CD4-positive, alpha-beta memory T cell (primary cell): Measurements from ENCODE around the gene FAM234A. TPM values are rescaled to one million over a fixed set of nuclear protein-coding genes. Genes with fewer than 3 reads are reported as not detected.

Experiments used
- CTCF ChIA-PET: fragments of 350-600 bp; sonication (Branson Sonifier 250); formaldehyde crosslinking; loops from one replicate; lab custom pipeline; 2021; ENCODE audit warnings: inconsistent platforms; ENCODE audit not compliant: partially characterized antibody; lab: Charles Lee
- POLR2A ChIA-PET: fragments of 350-600 bp; sonication (Branson Sonifier 250); formaldehyde crosslinking; loops from one replicate; lab custom pipeline; 2021; ENCODE audit not compliant: partially characterized antibody; lab: Charles Lee
- DNase-seq, 5 donors: peaks; one replicate each; pipeline versions ENCODE4 v3.0.0 to v3.0.0-alpha.2; 2020 to 2022; ENCODE audit warnings: mixed read lengths in 1 of 5
- H3K27ac ChIP-seq: one replicate; pipeline ENCODE4 v1.7.0; 2013; ENCODE audit warnings: low read depth, low read length
- H3K27me3 ChIP-seq: 2 replicates; pipeline ENCODE4 v1.7.0; 2013; ENCODE audit warnings: mild to moderate bottlenecking, low read length, moderate library complexity; ENCODE audit not compliant: insufficient read depth
- H3K36me3 ChIP-seq: 2 replicates; pipeline ENCODE4 v1.7.0; 2013; ENCODE audit warnings: mild to moderate bottlenecking, low read length, moderate library complexity; ENCODE audit not compliant: insufficient read depth
- H3K4me1 ChIP-seq: 2 replicates; pipeline ENCODE4 v1.7.0; 2013; ENCODE audit warnings: mild to moderate bottlenecking, low read length, moderate library complexity; ENCODE audit not compliant: insufficient read depth
- H3K4me3 ChIP-seq, 2 donors: one replicate each; pipeline ENCODE4 v1.7.0; 2013; ENCODE audit warnings: low read length in 2 of 2, mild to moderate bottlenecking in 1 of 2
- H3K9me3 ChIP-seq, 2 donors: one replicate each; pipeline ENCODE4 v1.7.0; 2013; ENCODE audit warnings: low read length in 2 of 2, control low read depth in 1 of 2; ENCODE audit not compliant: control insufficient read depth in 1 of 2
- H3K27ac Mint-ChIP-seq, 7 donors: one replicate each; pipeline ENCODE4 v1.8.0; 2020 to 2021; ENCODE audit warnings: mixed read lengths in 7 of 7, mild to moderate bottlenecking in 6 of 7, inconsistent platforms in 3 of 7, moderate library complexity in 3 of 7
- H3K27me3 Mint-ChIP-seq, 2 donors: one replicate each; pipeline ENCODE4 v1.8.0; 2020 to 2021; ENCODE audit warnings: mixed read lengths in 2 of 2
- H3K36me3 Mint-ChIP-seq, 2 donors: one replicate each; pipeline ENCODE4 v1.8.0; 2020 to 2021; ENCODE audit warnings: mixed read lengths in 2 of 2, inconsistent platforms in 1 of 2, mild to moderate bottlenecking in 1 of 2
- H3K4me1 Mint-ChIP-seq, 4 donors: one replicate each; pipeline ENCODE4 v1.8.0; 2020 to 2021; ENCODE audit warnings: mixed read lengths in 4 of 4, mild to moderate bottlenecking in 1 of 4
- H3K4me3 Mint-ChIP-seq, 8 donors: one replicate each; pipeline ENCODE4 v1.8.0; 2020 to 2021; ENCODE audit warnings: mixed read lengths in 8 of 8, mild to moderate bottlenecking in 7 of 8, moderate library complexity in 6 of 8, inconsistent platforms in 3 of 8
- H3K9me3 Mint-ChIP-seq, 8 donors: one replicate each; pipeline ENCODE4 v1.8.0; 2020 to 2021; ENCODE audit warnings: mixed read lengths in 8 of 8, mild to moderate bottlenecking in 5 of 8, inconsistent platforms in 3 of 8, moderate library complexity in 1 of 8
- intact Hi-C: fragments of 100-400 bp; cut with micrococcal nuclease; formaldehyde crosslinking; loops from one replicate; pipeline ENCODE4 v1.15.1; 2023
- polyA plus RNA-seq, 2 donors: library from polyadenylated mRNA; unstranded; fragments of 300-500 nt; fragmentation: Illumina TruSeq; gene quantifications; one replicate each; pipeline ENCODE4 v1.2.3, GENCODE V29; 2021
- total RNA-seq, 2 experiments: library from RNA; stranded (reverse); gene quantifications; one replicate each; pipeline ENCODE4 v1.2.3, GENCODE V29; 2021

FAM234A gene
- total and polyA plus RNA-seq, 4 experiments from 2014 or later, result 18.2 to 41.1 (median 34.9) TPM

DNA sequence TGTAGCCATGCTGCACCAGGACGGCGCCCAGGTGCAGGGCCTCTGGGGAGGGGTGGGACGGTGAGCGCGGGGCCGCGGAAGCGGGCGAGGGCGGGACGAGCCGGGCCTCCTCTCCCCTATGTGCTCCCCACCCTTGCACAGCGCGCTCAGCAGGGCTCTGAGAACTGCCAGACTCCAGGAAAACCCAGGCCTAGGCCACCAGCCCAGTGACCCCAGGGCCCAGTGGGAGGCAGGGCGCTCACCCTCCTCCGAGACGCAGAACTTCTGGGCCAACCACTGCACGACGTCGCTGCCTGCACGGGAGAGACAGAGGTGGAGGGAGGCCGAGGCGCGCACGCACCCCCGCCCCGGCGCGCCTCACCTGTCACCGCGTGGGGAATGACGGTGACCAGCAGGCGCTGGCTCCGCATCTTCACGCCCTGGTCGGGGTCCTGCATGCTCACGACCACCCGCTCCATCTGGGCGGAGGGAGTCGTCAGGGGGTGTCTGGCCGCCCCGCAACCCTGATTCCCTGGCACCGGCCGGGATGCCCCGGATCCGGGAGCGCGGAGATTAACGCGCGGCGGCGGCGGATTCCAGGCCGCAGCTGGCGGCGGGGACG lies 40.5 kb downstream of the FAM234A start:
- intact Hi-C loops, result no loop called here
- Mint-ChIP-seq H3K4me1 (peaks cover 6 to 9% (median 8%) of the 10 kb centered on the region in 4 donors), H3K9me3 (no peaks in the 10 kb centered on the region), H3K36me3 (no peaks in the 10 kb centered on the region), H3K27me3 (peaks cover 4 to 8% of the 10 kb centered on the region in 2 donors), H3K4me3 (peak overlapping the region in 4 of 8 donors; percentile 64 to 77 (median 68)), H3K27ac (no peak overlapping the region)
- H3K36me3 ChIP-seq, result no peaks in the 10 kb centered on the region
- POLR2A ChIA-PET, result no interaction called here
- H3K27me3 ChIP-seq, result no peaks in the 10 kb centered on the region
- H3K4me3 ChIP-seq, result peak overlapping the region in 1 of 2 donors; percentile 24
- peaks cover 14% of the 10 kb centered on the region for H3K4me1 ChIP-seq
- peak in 3 of 5 donors; percentile 16 to 29 (median 23) for DNase-seq
- H3K27ac ChIP-seq, result no peak overlapping the region
- CTCF ChIA-PET, result no interaction called here
- H3K9me3 ChIP-seq, result no peaks in the 10 kb centered on the region

GRCh38 chr16:275786-276232 lies 41.2 kb downstream of the FAM234A start, which contains the start of gene RGS11:
Gene RGS11 (minus strand): TSS chr16:275944. CDS start chr16:275911, 33 bp downstream.
- Mint-ChIP-seq H3K27ac (peak within 1 kb of the TSS in 2 of 7 donors; percentile 12 to 59), H3K36me3 (no peaks in the 10 kb centered on the region), H3K4me3 (peak within 1 kb of the TSS; percentile 9 to 77 (median 63)), H3K9me3 (no peaks in the 10 kb centered on the region), H3K4me1 (peaks cover 6 to 9% (median 8%) of the 10 kb centered on the region in 4 donors), H3K27me3 (peaks cover 4 to 8% of the 10 kb centered on the region in 2 donors)
- H3K27ac ChIP-seq, result no peak within 1 kb of the TSS
- H3K4me3 ChIP-seq, result peak within 1 kb of the TSS in 1 of 2 donors; percentile 24
- ChIA-PET POLR2A (no interaction called here), CTCF (no interaction called here)
- no peaks in the 10 kb centered on the region for H3K36me3 ChIP-seq
- intact Hi-C loops, result no loop called here
- peaks cover 14% of the 10 kb centered on the region for H3K4me1 ChIP-seq
- no peaks in the 10 kb centered on the region for H3K27me3 ChIP-seq
- no peaks in the 10 kb centered on the region for H3K9me3 ChIP-seq
- DNase-seq, result no peak

DNA sequence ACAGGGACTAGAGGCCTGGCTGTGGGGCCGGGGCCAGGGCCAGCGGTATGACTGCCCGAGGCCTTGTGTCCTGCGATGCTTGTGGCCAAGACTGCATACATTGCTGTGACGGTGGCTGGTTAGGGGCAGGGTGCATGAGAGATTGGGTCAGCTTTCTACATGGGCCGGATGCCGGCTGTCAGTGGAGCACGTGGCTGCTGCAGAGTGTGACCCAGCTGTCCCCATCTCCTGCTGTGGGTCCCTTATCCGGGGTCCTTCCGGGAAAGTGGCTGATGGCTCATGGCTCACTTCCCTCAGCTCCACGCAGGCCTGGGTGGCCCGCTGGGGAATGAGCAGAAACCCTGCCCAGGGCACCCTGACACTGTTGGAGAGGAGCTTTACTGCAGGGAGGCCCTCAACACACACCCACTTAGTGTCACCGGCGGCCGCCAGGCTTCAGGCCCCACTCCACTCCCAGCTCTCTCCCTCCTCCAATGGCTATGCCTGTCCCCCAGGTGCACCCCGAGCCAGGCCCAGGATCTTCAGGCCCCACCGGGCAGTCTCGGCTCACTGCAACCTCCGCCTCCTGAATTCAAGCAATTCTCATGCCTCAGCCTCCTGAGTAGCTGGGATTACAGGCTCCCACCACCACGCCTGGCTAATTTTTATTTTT lies 41.9 kb downstream of the FAM234A start:
- Mint-ChIP-seq H3K27ac (peak overlapping the region in 2 of 7 donors; percentile 4 to 12), H3K4me1 (peaks cover 6 to 9% (median 8%) of the 10 kb centered on the region in 4 donors), H3K4me3 (peak overlapping the region; percentile 9 to 71 (median 56)), H3K36me3 (no peaks in the 10 kb centered on the region), H3K27me3 (peaks cover 4 to 8% of the 10 kb centered on the region in 2 donors), H3K9me3 (no peaks in the 10 kb centered on the region)
- Histone ChIP-seq H3K4me3 (no peak overlapping the region), H3K4me1 (peaks cover 14% of the 10 kb centered on the region), H3K9me3 (no peaks in the 10 kb centered on the region), H3K36me3 (no peaks in the 10 kb centered on the region), H3K27me3 (no peaks in the 10 kb centered on the region), H3K27ac (no peak overlapping the region)
- ChIA-PET POLR2A (no interaction called here), CTCF (no interaction called here)
- DNase-seq, result no peak
- intact Hi-C loops, result no loop called here

DNA sequence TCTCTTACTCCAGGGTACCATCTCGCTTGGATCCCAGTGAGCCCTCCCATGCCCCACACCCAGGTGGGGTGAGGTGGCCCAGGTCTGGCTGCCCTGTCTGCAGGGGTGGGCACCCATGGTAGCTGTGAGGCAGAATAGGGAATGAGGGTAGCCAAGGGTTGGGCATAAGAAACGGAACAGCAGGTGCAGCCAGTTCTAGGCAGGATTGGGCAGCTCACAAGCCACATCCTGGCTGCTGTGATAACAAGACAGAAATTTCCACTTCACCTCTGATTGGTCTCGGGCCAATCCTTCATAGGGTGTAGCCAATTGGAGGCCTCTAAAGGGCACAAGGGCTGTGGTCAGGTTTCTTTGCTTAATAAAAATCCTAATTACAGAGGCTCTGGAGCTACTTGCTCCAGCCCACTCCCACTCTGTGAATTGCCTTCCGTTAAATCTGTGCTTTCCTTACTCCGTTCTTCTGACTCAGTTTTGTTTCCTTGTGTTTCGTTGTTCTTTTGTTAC lies 44.3 kb downstream of the FAM234A start:
- Histone ChIP-seq H3K27me3 (no peaks in the 10 kb centered on the region), H3K27ac (no peak overlapping the region), H3K4me1 (peaks cover 14% of the 10 kb centered on the region), H3K9me3 (no peaks in the 10 kb centered on the region), H3K4me3 (no peak overlapping the region), H3K36me3 (no peaks in the 10 kb centered on the region)
- CTCF ChIA-PET, result interaction anchor here (1.4 kb wide), 1 partner anchor 44 kb away, joined by 3 read pairs; no protein-coding TSS in a partner anchor
- DNase-seq, result peak; percentile 40 to 61 (median 55)
- intact Hi-C loops, result no loop called here
- H3K9me3 Mint-ChIP-seq, result no peaks in the 10 kb centered on the region
- POLR2A ChIA-PET, result interaction anchor here (0.6 kb wide), 2 partner anchors 27 to 91 kb away, joined by 3 read pairs; no protein-coding TSS in a partner anchor
- H3K27ac Mint-ChIP-seq, result peak overlapping the region in 1 of 7 donors; percentile 0
- H3K4me3 Mint-ChIP-seq, result peak overlapping the region in 4 of 8 donors; percentile 1 to 43 (median 4)
- H3K36me3 Mint-ChIP-seq, result no peaks in the 10 kb centered on the region
- H3K4me1 Mint-ChIP-seq, result peaks cover 6 to 9% (median 8%) of the 10 kb centered on the region in 4 donors
- H3K27me3 Mint-ChIP-seq, result peaks cover 4 to 7% of the 10 kb centered on the region in 2 donors

GRCh38 chr16:279531-279930 lies 44.9 kb downstream of the FAM234A start:
- no peaks in the 10 kb centered on the region for H3K27me3 ChIP-seq
- no peaks in the 10 kb centered on the region for H3K36me3 ChIP-seq
- no peak for DNase-seq
- Mint-ChIP-seq H3K27me3 (peaks cover 4 to 7% of the 10 kb centered on the region in 2 donors), H3K27ac (no peak overlapping the region), H3K4me1 (peaks cover 6 to 9% (median 8%) of the 10 kb centered on the region in 4 donors), H3K9me3 (no peaks in the 10 kb centered on the region), H3K4me3 (peak overlapping the region in 3 of 8 donors; percentile 1 to 5 (median 2)), H3K36me3 (no peaks in the 10 kb centered on the region)
- ChIA-PET CTCF (interaction anchor here (1.4 kb wide), 1 partner anchor 44 kb away, joined by 3 read pairs; no protein-coding TSS in a partner anchor), POLR2A (interaction anchor here (0.6 kb wide), 2 partner anchors 28 to 91 kb away, joined by 3 read pairs; no protein-coding TSS in a partner anchor)
- no peaks in the 10 kb centered on the region for H3K9me3 ChIP-seq
- no peak overlapping the region for H3K27ac ChIP-seq
- H3K4me3 ChIP-seq, result no peak overlapping the region
- H3K4me1 ChIP-seq, result peaks cover 14% of the 10 kb centered on the region
- intact Hi-C loops, result no loop called here

- Mint-ChIP-seq H3K9me3 (no peaks in the 10 kb centered on the region), H3K36me3 (no peaks in the 10 kb centered on the region), H3K4me3 (no peak overlapping the region), H3K27me3 (peaks cover 4 to 7% of the 10 kb centered on the region in 2 donors), H3K27ac (no peak overlapping the region), H3K4me1 (peaks cover 6 to 9% (median 8%) of the 10 kb centered on the region in 4 donors)
- Histone ChIP-seq H3K4me3 (no peak overlapping the region), H3K9me3 (no peaks in the 10 kb centered on the region), H3K27me3 (no peaks in the 10 kb centered on the region), H3K36me3 (no peaks in the 10 kb centered on the region), H3K4me1 (peaks cover 13% of the 10 kb centered on the region), H3K27ac (no peak overlapping the region)
- POLR2A ChIA-PET, result no interaction called here
- CTCF ChIA-PET, result no interaction called here
- intact Hi-C loops, result no loop called here
- no peak for DNase-seq
These were observed 45.4 kb downstream of the FAM234A start for GRCh38 chr16:280005-280460.

- Mint-ChIP-seq H3K9me3 (no peaks in the 10 kb centered on the region), H3K4me1 (peaks cover 6 to 9% (median 8%) of the 10 kb centered on the region in 4 donors), H3K4me3 (peak within 1 kb of the TSS in 2 of 8 donors; percentile 5 to 25), H3K36me3 (no peaks in the 10 kb centered on the region), H3K27ac (no peak within 1 kb of the TSS), H3K27me3 (peaks cover 4 to 7% of the 10 kb centered on the region in 2 donors)
- Histone ChIP-seq H3K4me1 (peaks cover 10% of the 10 kb centered on the region), H3K27me3 (no peaks in the 10 kb centered on the region), H3K36me3 (no peaks in the 10 kb centered on the region), H3K9me3 (no peaks in the 10 kb centered on the region), H3K27ac (no peak within 1 kb of the TSS), H3K4me3 (no peak within 1 kb of the TSS)
- ChIA-PET CTCF (no interaction called here), POLR2A (no interaction called here)
- DNase-seq, result no peak
- intact Hi-C loops, result no loop called here
These were observed 45.9 kb downstream of the FAM234A start, which contains the start of gene ARHGDIG for GRCh38 chr16:280552-280951. Gene ARHGDIG (plus strand): TSS chr16:280591. CDS start chr16:280681, 90 bp downstream.
